ENCODE data around the gene NABP1.

NABP1 gene

GRCh38 chr2:191637182-191638078 lies 40.5 kb upstream of the NABP1 start:
- H2AFZ ChIP-seq (ENCODE audit: low read depth, low read length) = peak overlapping the region; percentile 53
- H3K79me2 ChIP-seq (ENCODE audit: insufficient read depth, low read length) = no peaks in the 10 kb centered on the region
- peak overlapping the region; percentile 60 for H3K4me2 ChIP-seq (ENCODE audit: insufficient read depth, low read length)
- no peaks in the 10 kb centered on the region for H4K20me1 ChIP-seq (ENCODE audit: insufficient read depth, low read length)
- H3K27ac ChIP-seq (ENCODE audit: low read length) = peak overlapping the region; percentile 85
- peak overlapping the region in 1 of 2 experiments; percentile 40; a peak in 2 of 4 replicates for H3K4me3 ChIP-seq (ENCODE audit: low read depth in 1 of 2, low read length in 2 of 2)
- H3K4me1 ChIP-seq (ENCODE audit: insufficient read depth, low read length) = peaks cover 46% of the 10 kb centered on the region
- no peaks in the 10 kb centered on the region for H3K9me3 ChIP-seq (ENCODE audit: insufficient read depth, low read length, severe bottlenecking)
- ATAC-seq (ENCODE audit: insufficient read depth, low read depth) (peak; percentile 93), DNase-seq (peak; percentile 62)
- H3K9ac ChIP-seq (ENCODE audit: low read depth, low read length) = peak overlapping the region; percentile 49
- H3K27me3 ChIP-seq (ENCODE audit: insufficient read depth, low read length, poor library complexity) = no peaks in the 10 kb centered on the region
- H3K36me3 ChIP-seq (ENCODE audit: insufficient read depth, low read length) = no peaks in the 10 kb centered on the region
- TF ChIP-seq EZH2 (IDR thresholded peaks at IDR 0.05; ENCODE audit: borderline replicate concordance, low read depth, low read length, severe bottlenecking) (no peak), CTCF (IDR thresholded peaks at IDR 0.05; ENCODE audit: borderline replicate concordance, extremely low read depth, low read length, poor library complexity, severe bottlenecking) (peak; percentile 2)

GRCh38 chr2:191638079-191638801 lies 39.7 kb upstream of the NABP1 start:
- H3K9me3 ChIP-seq (ENCODE audit: insufficient read depth, low read length, severe bottlenecking) = no peaks in the 10 kb centered on the region
- DNase-seq (peak; percentile 35), ATAC-seq (ENCODE audit: insufficient read depth, low read depth) (peak; percentile 32)
- peak overlapping the region in 1 of 2 experiments; percentile 40; a peak in 2 of 4 replicates for H3K4me3 ChIP-seq (ENCODE audit: low read depth in 1 of 2, low read length in 2 of 2)
- peak overlapping the region; percentile 49 for H3K9ac ChIP-seq (ENCODE audit: low read depth, low read length)
- H3K27ac ChIP-seq (ENCODE audit: low read length) = peak overlapping the region; percentile 85
- no peaks in the 10 kb centered on the region for H4K20me1 ChIP-seq (ENCODE audit: insufficient read depth, low read length)
- TF ChIP-seq EZH2 (IDR thresholded peaks at IDR 0.05; ENCODE audit: borderline replicate concordance, low read depth, low read length, severe bottlenecking) (no peak), CTCF (IDR thresholded peaks at IDR 0.05; ENCODE audit: borderline replicate concordance, extremely low read depth, low read length, poor library complexity, severe bottlenecking) (no peak)
- H3K4me1 ChIP-seq (ENCODE audit: insufficient read depth, low read length) = peaks cover 46% of the 10 kb centered on the region
- peak overlapping the region; percentile 53 for H2AFZ ChIP-seq (ENCODE audit: low read depth, low read length)
- H3K27me3 ChIP-seq (ENCODE audit: insufficient read depth, low read length, poor library complexity) = no peaks in the 10 kb centered on the region
- H3K36me3 ChIP-seq (ENCODE audit: insufficient read depth, low read length) = no peaks in the 10 kb centered on the region
- peak overlapping the region; percentile 60 for H3K4me2 ChIP-seq (ENCODE audit: insufficient read depth, low read length)
- H3K79me2 ChIP-seq (ENCODE audit: insufficient read depth, low read length) = no peaks in the 10 kb centered on the region

GRCh38 chr2:191638802-191639172 lies 39.1 kb upstream of the NABP1 start:
- ATAC-seq (ENCODE audit: insufficient read depth, low read depth) (no peak), DNase-seq (no peak)
- no peaks in the 10 kb centered on the region for H3K36me3 ChIP-seq (ENCODE audit: insufficient read depth, low read length)
- peak overlapping the region; percentile 60 for H3K4me2 ChIP-seq (ENCODE audit: insufficient read depth, low read length)
- no peaks in the 10 kb centered on the region for H3K27me3 ChIP-seq (ENCODE audit: insufficient read depth, low read length, poor library complexity)
- no peaks in the 10 kb centered on the region for H4K20me1 ChIP-seq (ENCODE audit: insufficient read depth, low read length)
- H3K4me1 ChIP-seq (ENCODE audit: insufficient read depth, low read length) = peaks cover 46% of the 10 kb centered on the region
- H2AFZ ChIP-seq (ENCODE audit: low read depth, low read length) = peak overlapping the region; percentile 53
- no peaks in the 10 kb centered on the region for H3K9me3 ChIP-seq (ENCODE audit: insufficient read depth, low read length, severe bottlenecking)
- peak overlapping the region; percentile 85 for H3K27ac ChIP-seq (ENCODE audit: low read length)
- H3K79me2 ChIP-seq (ENCODE audit: insufficient read depth, low read length) = no peaks in the 10 kb centered on the region
- H3K4me3 ChIP-seq (ENCODE audit: low read depth in 1 of 2, low read length in 2 of 2) = peak overlapping the region in 1 of 2 experiments; percentile 40; a peak in 2 of 4 replicates
- H3K9ac ChIP-seq (ENCODE audit: low read depth, low read length) = peak overlapping the region; percentile 49
- TF ChIP-seq CTCF (IDR thresholded peaks at IDR 0.05; ENCODE audit: borderline replicate concordance, extremely low read depth, low read length, poor library complexity, severe bottlenecking) (no peak), EZH2 (IDR thresholded peaks at IDR 0.05; ENCODE audit: borderline replicate concordance, low read depth, low read length, severe bottlenecking) (no peak)
